Epithelial cell of esophagus (primary cell): ENCODE measurements around the gene PKMYT1.
A peak's percentile ranks its signal among the peaks of the same experiment; 100 is the strongest.

ENCODE experiments used
- DNase-seq: peaks from one replicate; pipeline ENCODE4 v3.0.0; 2010; ENCODE audit warnings: low read depth
- H3K4me3 ChIP-seq: 2 replicates; pipeline ENCODE4 v1.5.1; 2011; ENCODE audit warnings: mild to moderate bottlenecking, low read length, control low read depth
- CTCF ChIP-seq: IDR thresholded peaks from 2 replicates; pipeline ENCODE4 v1.5.1; 2011; ENCODE audit warnings: low read depth, mild to moderate bottlenecking, low read length, control low read depth, inconsistent platforms; ENCODE audit not compliant: insufficient read depth; ENCODE audit errors: missing control alignments

The PKMYT1 gene

GRCh38 chr16:3022684-3023414, 42.6 kb upstream of the PKMYT1 start:
- TF ChIP-seq CTCF: no peak
- peak overlapping the region; percentile 94 for H3K4me3 ChIP-seq
- no peak for DNase-seq

- no peak for TF ChIP-seq CTCF
- peak overlapping the region; percentile 94 for H3K4me3 ChIP-seq
- DNase-seq: peak; percentile 97
These were observed 42.0 kb upstream of the PKMYT1 start for GRCh38 chr16:3022208-3022683.

- peak; percentile 97 for DNase-seq
- peak overlapping the region; percentile 94 for H3K4me3 ChIP-seq
- no peak for TF ChIP-seq CTCF
These were observed 41.4 kb upstream of the PKMYT1 start for GRCh38 chr16:3021449-3022207.

GRCh38 chr16:3020604-3021448, 40.6 kb upstream of the PKMYT1 start:
- no peak for TF ChIP-seq CTCF
- peak; percentile 93 for DNase-seq
- H3K4me3 ChIP-seq: peak overlapping the region; percentile 94

GRCh38 chr16:3020247-3020603, 40.0 kb upstream of the PKMYT1 start, which contains the start of gene TNFRSF12A:
Gene TNFRSF12A, plus strand, starts transcription at chr16:3020368. Its CDS starts 30 bp downstream, at chr16:3020398.
- DNase-seq: peak; percentile 87
- peak within 1 kb of the TSS; percentile 94 for H3K4me3 ChIP-seq
- TF ChIP-seq CTCF: no peak

GRCh38 chr16:3019594-3020246, 39.5 kb upstream of the PKMYT1 start:
- no peak for TF ChIP-seq CTCF
- no peak for DNase-seq
- H3K4me3 ChIP-seq: peak overlapping the region; percentile 48
